Glutamatergic neuron (in vitro differentiated cells): ENCODE data around the gene ASCC3. TPM values are rescaled to one million over a fixed set of nuclear protein-coding genes. Genes with fewer than 3 reads are reported as not detected.

Experiments
- DNase-seq: peaks from one replicate; pipeline ENCODE4 v3.0.0; 2022
- H3K27ac Mint-ChIP-seq: one replicate; pipeline ENCODE4 v1.8.0; 2020; ENCODE audit warnings: mild to moderate bottlenecking, mixed read lengths, inconsistent platforms; ENCODE audit not compliant: unreplicated experiment
- H3K27me3 Mint-ChIP-seq: one replicate; pipeline ENCODE4 v1.8.0; 2020; ENCODE audit warnings: mild to moderate bottlenecking, moderate library complexity, mixed read lengths, inconsistent platforms; ENCODE audit not compliant: unreplicated experiment
- H3K36me3 Mint-ChIP-seq: one replicate; pipeline ENCODE4 v1.8.0; 2020; ENCODE audit warnings: mild to moderate bottlenecking, mixed read lengths, inconsistent platforms; ENCODE audit not compliant: unreplicated experiment
- H3K4me1 Mint-ChIP-seq: one replicate; pipeline ENCODE4 v1.8.0; 2020; ENCODE audit warnings: mild to moderate bottlenecking, low read depth, mixed read lengths, inconsistent platforms; ENCODE audit not compliant: unreplicated experiment
- H3K4me3 Mint-ChIP-seq: one replicate; pipeline ENCODE4 v1.8.0; 2020; ENCODE audit warnings: mild to moderate bottlenecking, mixed read lengths, inconsistent platforms; ENCODE audit not compliant: unreplicated experiment
- H3K9me3 Mint-ChIP-seq: one replicate; pipeline ENCODE4 v1.8.0; 2020; ENCODE audit warnings: mild to moderate bottlenecking, moderate library complexity, mixed read lengths, inconsistent platforms; ENCODE audit not compliant: unreplicated experiment
- total RNA-seq: library from RNA; stranded (reverse); fragmentation: NEBNext Ultra II Directional; extraction: Animal tissue kit (Norgen Biotek cat#: 25700); gene quantifications from one replicate; pipeline ENCODE4 v1.2.1, GENCODE V29; 2021; ENCODE audit not compliant: unreplicated experiment
- TF ChIP-seq, protein P1 (sequence below): fragments of 200-600 bp; sonication (generic); IDR thresholded peaks from one replicate; pipeline ENCODE4 v1.5.0; 2021; ENCODE audit not compliant: partially characterized antibody, unreplicated experiment

ASCC3 gene
- total RNA-seq, 1 donor from 2014 or later: 49.6 TPM

DNA sequence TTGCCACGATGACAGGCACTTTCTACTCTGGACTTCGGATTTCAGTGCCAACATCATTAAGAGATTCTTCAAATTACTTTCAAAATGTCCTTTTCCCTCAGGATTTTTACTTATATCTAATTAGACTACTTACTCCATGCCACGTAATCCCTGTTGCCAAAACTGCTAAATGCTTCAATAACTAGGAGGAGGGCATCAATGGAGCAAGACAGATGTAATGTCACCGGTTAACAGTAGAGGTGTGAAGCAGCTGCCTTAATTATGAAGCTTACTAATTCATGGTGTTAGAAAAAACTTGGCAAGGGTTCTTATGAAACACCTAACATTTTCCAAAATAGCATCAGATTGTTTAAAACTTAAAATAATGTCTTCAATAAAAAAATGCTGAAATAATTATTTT lies 305.2 kb downstream of the ASCC3 start:
- peaks cover 26% of the 10 kb centered on the region for H3K4me1 Mint-ChIP-seq
- H3K4me3 Mint-ChIP-seq: no peak overlapping the region
- H3K9me3 Mint-ChIP-seq: peaks cover 3% of the 10 kb centered on the region
- H3K36me3 Mint-ChIP-seq: peaks cover 10% of the 10 kb centered on the region
- peak overlapping the region; percentile 75 for H3K27ac Mint-ChIP-seq
- no peak for DNase-seq
- TF ChIP-seq, protein P1, sequence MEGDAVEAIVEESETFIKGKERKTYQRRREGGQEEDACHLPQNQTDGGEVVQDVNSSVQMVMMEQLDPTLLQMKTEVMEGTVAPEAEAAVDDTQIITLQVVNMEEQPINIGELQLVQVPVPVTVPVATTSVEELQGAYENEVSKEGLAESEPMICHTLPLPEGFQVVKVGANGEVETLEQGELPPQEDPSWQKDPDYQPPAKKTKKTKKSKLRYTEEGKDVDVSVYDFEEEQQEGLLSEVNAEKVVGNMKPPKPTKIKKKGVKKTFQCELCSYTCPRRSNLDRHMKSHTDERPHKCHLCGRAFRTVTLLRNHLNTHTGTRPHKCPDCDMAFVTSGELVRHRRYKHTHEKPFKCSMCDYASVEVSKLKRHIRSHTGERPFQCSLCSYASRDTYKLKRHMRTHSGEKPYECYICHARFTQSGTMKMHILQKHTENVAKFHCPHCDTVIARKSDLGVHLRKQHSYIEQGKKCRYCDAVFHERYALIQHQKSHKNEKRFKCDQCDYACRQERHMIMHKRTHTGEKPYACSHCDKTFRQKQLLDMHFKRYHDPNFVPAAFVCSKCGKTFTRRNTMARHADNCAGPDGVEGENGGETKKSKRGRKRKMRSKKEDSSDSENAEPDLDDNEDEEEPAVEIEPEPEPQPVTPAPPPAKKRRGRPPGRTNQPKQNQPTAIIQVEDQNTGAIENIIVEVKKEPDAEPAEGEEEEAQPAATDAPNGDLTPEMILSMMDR: no peak
- H3K27me3 Mint-ChIP-seq: peaks cover 2% of the 10 kb centered on the region

DNA sequence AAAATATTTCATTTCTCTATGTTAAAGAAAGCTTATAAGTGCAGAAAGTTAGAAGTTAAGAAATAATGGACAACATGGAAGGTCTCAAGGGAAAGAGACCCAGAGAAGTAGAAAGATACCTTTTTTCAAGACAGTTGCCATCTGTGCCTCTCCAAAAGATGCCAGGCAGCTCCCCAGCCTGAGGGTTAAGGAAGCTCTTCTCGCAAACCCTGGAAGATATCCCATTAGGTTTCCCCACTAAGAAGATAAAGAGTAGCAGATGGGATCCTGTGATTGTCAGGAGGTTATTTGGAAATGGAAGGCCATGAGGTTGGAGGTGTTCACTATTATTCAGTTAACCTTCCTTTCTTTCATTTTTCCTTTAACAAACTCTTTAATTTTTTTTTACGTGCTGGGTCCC lies 306.3 kb downstream of the ASCC3 start:
- H3K27ac Mint-ChIP-seq: peak overlapping the region; percentile 80
- TF ChIP-seq, protein P1: no peak
- peaks cover 18% of the 10 kb centered on the region for H3K36me3 Mint-ChIP-seq
- peaks cover 5% of the 10 kb centered on the region for H3K27me3 Mint-ChIP-seq
- peaks cover 26% of the 10 kb centered on the region for H3K4me1 Mint-ChIP-seq
- DNase-seq: no peak
- H3K4me3 Mint-ChIP-seq: no peak overlapping the region
- H3K9me3 Mint-ChIP-seq: peaks cover 3% of the 10 kb centered on the region

DNA sequence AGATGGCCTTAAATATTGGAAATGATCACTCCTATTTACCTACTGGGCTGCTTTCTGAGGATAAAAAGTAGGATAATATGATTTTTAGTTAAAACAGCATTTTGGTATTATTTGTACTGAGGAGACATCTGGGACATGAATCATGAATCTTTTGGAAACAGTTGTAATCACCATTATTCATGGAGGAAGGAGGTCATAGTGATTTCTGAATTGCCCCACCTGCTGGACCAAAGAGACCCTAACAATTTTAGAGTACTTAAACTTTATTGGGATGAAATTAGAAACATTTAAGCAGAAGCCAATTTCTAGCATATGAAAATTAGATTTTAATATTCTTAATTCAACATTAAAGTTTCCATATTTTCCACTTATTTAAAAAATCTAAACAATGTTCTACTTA lies 308.0 kb downstream of the ASCC3 start:
- Mint-ChIP-seq H3K27me3 (peaks cover 3% of the 10 kb centered on the region), H3K27ac (peak overlapping the region; percentile 3), H3K4me1 (peaks cover 26% of the 10 kb centered on the region), H3K4me3 (no peak overlapping the region), H3K9me3 (peaks cover under 1% of the 10 kb centered on the region), H3K36me3 (peaks cover 10% of the 10 kb centered on the region)
- DNase-seq: no peak
- TF ChIP-seq, protein P1: peak; percentile 46

DNA sequence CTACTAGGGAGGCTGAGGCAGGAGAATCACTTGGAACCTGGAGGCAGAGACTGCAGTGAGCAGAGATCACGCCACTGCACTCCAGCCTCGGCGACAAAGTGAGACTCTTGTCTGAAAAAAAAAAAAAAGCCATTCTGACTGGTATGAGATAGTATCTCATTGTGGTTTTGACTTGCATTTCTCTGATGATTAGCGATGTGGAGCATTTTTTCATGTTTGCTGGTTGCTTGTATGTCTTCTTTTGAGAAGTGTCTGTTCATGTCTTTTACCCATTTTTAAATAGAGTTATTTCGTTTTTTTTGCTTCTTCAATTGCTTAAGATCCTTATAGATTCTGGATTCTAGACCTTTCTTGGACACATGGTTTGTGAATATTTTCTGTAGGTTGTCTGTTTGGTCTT lies 312.9 kb downstream of the ASCC3 start:
- H3K27me3 Mint-ChIP-seq: peaks cover 3% of the 10 kb centered on the region
- peaks cover 2% of the 10 kb centered on the region for H3K4me1 Mint-ChIP-seq
- H3K9me3 Mint-ChIP-seq: no peaks in the 10 kb centered on the region
- H3K4me3 Mint-ChIP-seq: no peak overlapping the region
- no peak overlapping the region for H3K27ac Mint-ChIP-seq
- peaks cover 10% of the 10 kb centered on the region for H3K36me3 Mint-ChIP-seq
- DNase-seq: no peak
- TF ChIP-seq, protein P1: no peak

DNA sequence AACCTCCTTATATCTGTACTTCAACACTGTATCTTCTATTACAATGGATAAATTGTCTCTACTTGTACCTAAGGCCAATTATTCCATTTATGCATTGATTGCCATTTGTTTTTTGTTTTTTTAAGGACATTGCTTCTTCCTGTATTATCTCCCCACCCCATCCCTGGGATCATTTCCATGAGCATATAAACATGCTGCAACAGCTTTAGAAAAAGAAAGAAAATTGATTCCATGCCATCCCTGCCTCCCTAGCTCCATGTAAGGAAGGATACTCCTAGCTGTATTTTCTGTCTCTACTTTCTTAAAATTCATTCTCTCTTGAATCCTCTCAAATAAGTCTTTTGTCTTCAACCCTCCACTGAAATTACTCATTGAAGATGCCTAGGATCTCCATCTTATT lies 314.6 kb downstream of the ASCC3 start:
- DNase-seq: no peak
- H3K9me3 Mint-ChIP-seq: no peaks in the 10 kb centered on the region
- peaks cover 10% of the 10 kb centered on the region for H3K36me3 Mint-ChIP-seq
- H3K4me1 Mint-ChIP-seq: no peaks in the 10 kb centered on the region
- TF ChIP-seq, protein P1: no peak
- no peak overlapping the region for H3K4me3 Mint-ChIP-seq
- H3K27me3 Mint-ChIP-seq: peaks cover 3% of the 10 kb centered on the region
- H3K27ac Mint-ChIP-seq: no peak overlapping the region
